ENCODE data around the gene DUSP22.

Gene DUSP22

GRCh38 chr6:297571-298232 lies 5.4 kb downstream of the DUSP22 start:
- DNase-seq, result no peak

GRCh38 chr6:298233-299103 lies 6.2 kb downstream of the DUSP22 start:
- DNase-seq, result no peak

GRCh38 chr6:299104-299980 lies 7.1 kb downstream of the DUSP22 start:
- DNase-seq, result no peak

GRCh38 chr6:300026-300425 lies 7.7 kb downstream of the DUSP22 start:
- no peak for DNase-seq

- no peak for DNase-seq
Observed at GRCh38 chr6:300494-301198, 8.4 kb downstream of the DUSP22 start.

- no peak for DNase-seq
Observed at GRCh38 chr6:301526-301925, 9.2 kb downstream of the DUSP22 start.

GRCh38 chr6:301929-302705 lies 9.8 kb downstream of the DUSP22 start:
- DNase-seq, result no peak

GRCh38 chr6:302760-303159 lies 10.5 kb downstream of the DUSP22 start:
- DNase-seq, result no peak

GRCh38 chr6:303263-303662 lies 11.0 kb downstream of the DUSP22 start:
- no peak for DNase-seq

GRCh38 chr6:303948-304558 lies 11.8 kb downstream of the DUSP22 start:
- no peak for DNase-seq

- DNase-seq, result no peak
Observed at GRCh38 chr6:304833-305370, 12.6 kb downstream of the DUSP22 start.

GRCh38 chr6:305371-306206 lies 13.3 kb downstream of the DUSP22 start:
- no peak for DNase-seq

GRCh38 chr6:306641-307061 lies 14.4 kb downstream of the DUSP22 start:
- no peak for DNase-seq

GRCh38 chr6:307065-307814 lies 15.0 kb downstream of the DUSP22 start:
- DNase-seq, result no peak

GRCh38 chr6:307874-308273 lies 15.6 kb downstream of the DUSP22 start:
- DNase-seq, result no peak

- no peak for DNase-seq
Observed at GRCh38 chr6:308307-308706, 16.0 kb downstream of the DUSP22 start.

- no peak for DNase-seq
Observed at GRCh38 chr6:308768-309167, 16.5 kb downstream of the DUSP22 start.

- DNase-seq, result no peak
Observed at GRCh38 chr6:309947-310346, 17.7 kb downstream of the DUSP22 start.

GRCh38 chr6:310671-311070 lies 18.4 kb downstream of the DUSP22 start:
- no peak for DNase-seq

All from fibroblast of skin of back (primary cell).